ENCODE results near the gene SHB.

SHB gene

DNA sequence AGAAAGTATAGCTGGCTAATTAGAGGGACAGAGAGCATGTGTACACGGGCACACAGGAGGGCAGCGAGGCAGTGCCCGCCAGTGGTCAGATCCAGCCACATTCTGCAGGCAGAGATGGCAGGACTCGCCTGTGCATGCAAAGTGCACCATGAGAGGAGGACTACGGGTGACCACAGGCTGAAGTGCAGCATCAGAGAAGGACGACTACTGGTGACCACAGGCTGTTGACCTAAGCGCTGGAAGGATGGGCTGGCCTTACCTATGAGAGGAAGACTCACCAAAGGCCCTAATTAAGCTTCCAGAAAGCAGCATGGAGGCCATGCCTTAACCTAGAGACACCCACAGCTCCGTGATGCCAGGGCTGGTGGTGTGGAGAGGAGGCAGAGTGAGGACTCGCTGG lies 110.9 kb downstream of the SHB start:
- H4K20me1 ChIP-seq (ENCODE audit: insufficient read depth, low read length) = no peaks in the 10 kb centered on the region
- no peaks in the 10 kb centered on the region for H3F3A ChIP-seq (ENCODE audit: insufficient read depth, low read length)
- no peak overlapping the region for H3K4me2 ChIP-seq (ENCODE audit: low read depth, low read length)
- TF ChIP-seq, protein P1, sequence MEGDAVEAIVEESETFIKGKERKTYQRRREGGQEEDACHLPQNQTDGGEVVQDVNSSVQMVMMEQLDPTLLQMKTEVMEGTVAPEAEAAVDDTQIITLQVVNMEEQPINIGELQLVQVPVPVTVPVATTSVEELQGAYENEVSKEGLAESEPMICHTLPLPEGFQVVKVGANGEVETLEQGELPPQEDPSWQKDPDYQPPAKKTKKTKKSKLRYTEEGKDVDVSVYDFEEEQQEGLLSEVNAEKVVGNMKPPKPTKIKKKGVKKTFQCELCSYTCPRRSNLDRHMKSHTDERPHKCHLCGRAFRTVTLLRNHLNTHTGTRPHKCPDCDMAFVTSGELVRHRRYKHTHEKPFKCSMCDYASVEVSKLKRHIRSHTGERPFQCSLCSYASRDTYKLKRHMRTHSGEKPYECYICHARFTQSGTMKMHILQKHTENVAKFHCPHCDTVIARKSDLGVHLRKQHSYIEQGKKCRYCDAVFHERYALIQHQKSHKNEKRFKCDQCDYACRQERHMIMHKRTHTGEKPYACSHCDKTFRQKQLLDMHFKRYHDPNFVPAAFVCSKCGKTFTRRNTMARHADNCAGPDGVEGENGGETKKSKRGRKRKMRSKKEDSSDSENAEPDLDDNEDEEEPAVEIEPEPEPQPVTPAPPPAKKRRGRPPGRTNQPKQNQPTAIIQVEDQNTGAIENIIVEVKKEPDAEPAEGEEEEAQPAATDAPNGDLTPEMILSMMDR (IDR thresholded peaks at IDR 0.05; ENCODE audit: low read length) = no peak
- no peak for TF ChIP-seq EZH2 (optimal IDR thresholded peaks at IDR 0.05; ENCODE audit: low read depth, low read length)
- TF ChIP-seq EZH2phosphoT487 (IDR thresholded peaks at IDR 0.05; ENCODE audit: low read length) = no peak
- no peaks in the 10 kb centered on the region; the same call in 1 of the 2 replicates for H3K4me1 ChIP-seq (ENCODE audit: low read length)
- H3K36me3 ChIP-seq (replicated peaks; ENCODE audit: insufficient read depth, low read length) = no peaks in the 10 kb centered on the region
- H2AFZ ChIP-seq (ENCODE audit: low read length) = no peak overlapping the region
- no peak overlapping the region for H3K9ac ChIP-seq (ENCODE audit: low read length)
- H3K27ac ChIP-seq (ENCODE audit: low read length) = no peak overlapping the region
- no peaks in the 10 kb centered on the region for H3K27me3 ChIP-seq (replicated peaks; ENCODE audit: insufficient read depth, low read length)
- H3K9me3 ChIP-seq (replicated peaks; ENCODE audit: insufficient read depth, low read length) = no peaks in the 10 kb centered on the region
- no peaks in the 10 kb centered on the region for H3K79me2 ChIP-seq (ENCODE audit: low read length)
- no peak overlapping the region for H3K4me3 ChIP-seq (ENCODE audit: low read length)
- no peak for DNase-seq
- no peaks in the 10 kb centered on the region for H3K9me2 ChIP-seq (replicated peaks; ENCODE audit: insufficient read depth, low read length)

DNA sequence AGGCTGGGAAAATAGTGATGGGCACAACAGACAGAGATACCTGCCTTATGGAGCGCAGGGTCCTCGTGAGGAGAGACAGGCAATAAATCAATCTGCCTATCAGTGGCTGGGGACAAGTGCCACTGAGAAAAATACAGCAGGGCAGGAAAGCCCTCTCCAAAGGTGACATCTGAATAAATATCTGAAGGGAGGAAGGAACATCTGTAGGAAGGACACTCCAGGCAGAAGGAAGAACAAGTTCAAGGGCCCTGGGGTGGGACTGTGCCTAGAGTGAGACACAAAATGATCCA lies 111.4 kb downstream of the SHB start:
- Histone ChIP-seq H2AFZ (ENCODE audit: low read length) (no peak overlapping the region), H3F3A (ENCODE audit: insufficient read depth, low read length) (no peaks in the 10 kb centered on the region), H3K4me2 (ENCODE audit: low read depth, low read length) (no peak overlapping the region), H3K36me3 (replicated peaks; ENCODE audit: insufficient read depth, low read length) (no peaks in the 10 kb centered on the region), H3K9me2 (replicated peaks; ENCODE audit: insufficient read depth, low read length) (no peaks in the 10 kb centered on the region), H3K4me3 (ENCODE audit: low read length) (no peak overlapping the region), H3K79me2 (ENCODE audit: low read length) (no peaks in the 10 kb centered on the region), H3K9me3 (replicated peaks; ENCODE audit: insufficient read depth, low read length) (no peaks in the 10 kb centered on the region), H3K27ac (ENCODE audit: low read length) (no peak overlapping the region), H3K27me3 (replicated peaks; ENCODE audit: insufficient read depth, low read length) (no peaks in the 10 kb centered on the region), H3K9ac (ENCODE audit: low read length) (no peak overlapping the region), H4K20me1 (ENCODE audit: insufficient read depth, low read length) (no peaks in the 10 kb centered on the region), H3K4me1 (ENCODE audit: low read length) (no peaks in the 10 kb centered on the region; the same call in 1 of the 2 replicates)
- TF ChIP-seq EZH2phosphoT487 (IDR thresholded peaks at IDR 0.05; ENCODE audit: low read length) = no peak
- TF ChIP-seq, protein P1 (IDR thresholded peaks at IDR 0.05; ENCODE audit: low read length) = no peak
- no peak for TF ChIP-seq EZH2 (optimal IDR thresholded peaks at IDR 0.05; ENCODE audit: low read depth, low read length)
- DNase-seq = no peak

DNA sequence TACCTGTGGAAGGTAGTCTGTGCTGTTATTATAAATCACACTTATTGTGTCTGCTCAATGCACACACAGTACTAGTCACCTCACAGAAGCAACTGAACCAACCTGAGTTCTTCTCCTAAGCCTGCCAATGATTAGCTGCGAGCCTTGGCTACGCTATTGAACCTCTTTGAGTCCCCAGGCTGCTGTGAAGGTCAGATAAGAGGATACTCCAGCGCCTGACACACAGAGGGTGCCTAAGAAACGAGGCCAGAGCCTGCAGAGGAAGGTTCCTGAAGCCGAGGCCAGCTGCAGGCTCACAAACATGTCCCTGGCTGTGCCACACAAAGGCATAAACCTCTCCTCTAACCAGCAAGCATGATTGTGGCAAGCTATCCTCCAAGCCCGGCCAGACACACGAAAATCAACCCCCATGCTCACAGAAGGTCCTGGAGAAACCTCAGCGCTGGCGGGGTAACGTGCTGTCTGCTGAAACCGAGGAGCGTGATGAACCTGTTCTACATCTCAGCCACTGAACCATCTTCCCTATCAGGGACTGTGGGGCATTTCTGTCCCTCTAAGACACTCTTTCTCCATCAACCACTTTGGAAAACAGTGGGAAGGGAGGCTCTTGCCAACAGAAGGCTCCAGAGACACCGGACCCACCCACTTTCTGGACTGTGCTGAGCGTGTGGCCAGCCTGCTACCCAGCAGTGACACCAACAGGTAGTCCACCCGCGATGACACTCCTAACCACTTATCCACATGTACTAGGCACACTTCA lies 111.9 kb downstream of the SHB start:
- no peak overlapping the region for H3K27ac ChIP-seq (ENCODE audit: low read length)
- H3K4me3 ChIP-seq (ENCODE audit: low read length) = no peak overlapping the region
- H2AFZ ChIP-seq (ENCODE audit: low read length) = no peak overlapping the region
- no peaks in the 10 kb centered on the region for H4K20me1 ChIP-seq (ENCODE audit: insufficient read depth, low read length)
- no peaks in the 10 kb centered on the region for H3K27me3 ChIP-seq (replicated peaks; ENCODE audit: insufficient read depth, low read length)
- H3F3A ChIP-seq (ENCODE audit: insufficient read depth, low read length) = no peaks in the 10 kb centered on the region
- H3K9me3 ChIP-seq (replicated peaks; ENCODE audit: insufficient read depth, low read length) = no peaks in the 10 kb centered on the region
- no peak for DNase-seq
- H3K9ac ChIP-seq (ENCODE audit: low read length) = no peak overlapping the region
- TF ChIP-seq, protein P1 (IDR thresholded peaks at IDR 0.05; ENCODE audit: low read length) = no peak
- TF ChIP-seq EZH2phosphoT487 (IDR thresholded peaks at IDR 0.05; ENCODE audit: low read length) = no peak
- no peak for TF ChIP-seq EZH2 (optimal IDR thresholded peaks at IDR 0.05; ENCODE audit: low read depth, low read length)
- H3K79me2 ChIP-seq (ENCODE audit: low read length) = no peaks in the 10 kb centered on the region
- H3K4me2 ChIP-seq (ENCODE audit: low read depth, low read length) = no peak overlapping the region
- no peaks in the 10 kb centered on the region for H3K9me2 ChIP-seq (replicated peaks; ENCODE audit: insufficient read depth, low read length)
- no peaks in the 10 kb centered on the region; the same call in 1 of the 2 replicates for H3K4me1 ChIP-seq (ENCODE audit: low read length)
- no peaks in the 10 kb centered on the region for H3K36me3 ChIP-seq (replicated peaks; ENCODE audit: insufficient read depth, low read length)
